H9 (cell line): ENCODE results near the gene TRAFD1. TPM values are rescaled to one million over a fixed set of nuclear protein-coding genes. Genes with fewer than 3 reads are reported as not detected.

Source experiments
- DNase-seq: peaks from one replicate; pipeline ENCODE4 v3.0.0-alpha.2; 2017
- H2AFZ ChIP-seq: one replicate; pipeline ENCODE4 v1.6.1; 2013; ENCODE audit warnings: mild to moderate bottlenecking, low read length, control low read depth, moderate library complexity
- H2AK5ac ChIP-seq: 2 replicates; pipeline ENCODE4 v1.6.1; 2013; ENCODE audit warnings: low read length, control low read depth, mixed read lengths; ENCODE audit not compliant: insufficient read length
- H2BK120ac ChIP-seq: one replicate; pipeline ENCODE4 v1.6.1; 2013; ENCODE audit warnings: low read depth, mild to moderate bottlenecking, low read length, control low read depth, inconsistent platforms; ENCODE audit not compliant: poor library complexity, severe bottlenecking
- H2BK12ac ChIP-seq: 2 replicates; pipeline ENCODE4 v1.6.1; 2013; ENCODE audit warnings: low read length, control low read depth, mixed read lengths, low read depth; ENCODE audit not compliant: insufficient read length
- H2BK15ac ChIP-seq: 2 replicates; pipeline ENCODE4 v1.6.1; 2013; ENCODE audit warnings: low read depth, low read length, control low read depth
- H2BK20ac ChIP-seq: one replicate; pipeline ENCODE4 v1.6.1; 2013; ENCODE audit warnings: low read depth, mild to moderate bottlenecking, low read length, control low read depth, inconsistent platforms; ENCODE audit not compliant: poor library complexity, severe bottlenecking
- H2BK5ac ChIP-seq: 2 replicates; pipeline ENCODE4 v1.6.1; 2013; ENCODE audit warnings: low read length, control low read depth, mixed read lengths; ENCODE audit not compliant: insufficient read length
- H3K14ac ChIP-seq: 2 replicates; pipeline ENCODE4 v1.6.1; 2013; ENCODE audit warnings: low read length, control low read depth; ENCODE audit not compliant: insufficient read depth
- H3K18ac ChIP-seq: 2 replicates; pipeline ENCODE4 v1.6.1; 2013; ENCODE audit warnings: low read depth, mild to moderate bottlenecking, mixed read lengths, low read length, control low read depth; ENCODE audit not compliant: insufficient read length
- H3K23ac ChIP-seq: 2 replicates; pipeline ENCODE4 v1.6.1; 2013; ENCODE audit warnings: low read length, control low read depth, mixed read lengths, low read depth; ENCODE audit not compliant: insufficient read length
- H3K23me2 ChIP-seq: 2 replicates; pipeline ENCODE4 v1.6.1; 2013; ENCODE audit warnings: low read depth, mild to moderate bottlenecking, mixed read lengths, low read length, control low read depth; ENCODE audit not compliant: insufficient read length, poor library complexity, severe bottlenecking
- H3K27ac ChIP-seq: 2 replicates; pipeline ENCODE4 v1.5.1; 2013; ENCODE audit warnings: low read length, control low read depth, mixed read lengths, low read depth; ENCODE audit not compliant: insufficient read length
- H3K27me3 ChIP-seq: 2 replicates; pipeline ENCODE4 v1.6.1; 2013; ENCODE audit warnings: low read length, control low read depth, inconsistent platforms; ENCODE audit not compliant: insufficient read depth
- H3K4ac ChIP-seq: 2 replicates; pipeline ENCODE4 v1.6.1; 2013; ENCODE audit warnings: low read depth, mild to moderate bottlenecking, control low read depth, inconsistent platforms, low read length, moderate library complexity
- H3K4me1 ChIP-seq: 2 replicates; pipeline ENCODE4 v1.6.1; 2013; ENCODE audit warnings: low read length, control low read depth, inconsistent platforms; ENCODE audit not compliant: insufficient read depth
- H3K4me2 ChIP-seq: 2 replicates; pipeline ENCODE4 v1.6.1; 2013; ENCODE audit warnings: low read length, control low read depth, mixed read lengths; ENCODE audit not compliant: insufficient read length, insufficient read depth
- H3K56ac ChIP-seq: 2 replicates; pipeline ENCODE4 v1.6.1; 2013; ENCODE audit warnings: low read depth, mild to moderate bottlenecking, mixed read lengths, low read length, control low read depth; ENCODE audit not compliant: insufficient read length
- H3K79me1 ChIP-seq: 2 replicates; pipeline ENCODE4 v1.6.1; 2013; ENCODE audit warnings: low read depth, mild to moderate bottlenecking, moderate library complexity, low read length, control low read depth, inconsistent platforms; ENCODE audit not compliant: insufficient read depth, poor library complexity, severe bottlenecking
- H3K79me2 ChIP-seq: 2 replicates; pipeline ENCODE4 v1.6.1; 2013; ENCODE audit warnings: low read length, control low read depth, inconsistent platforms; ENCODE audit not compliant: insufficient read depth
- H3K9ac ChIP-seq: 2 replicates; pipeline ENCODE4 v1.6.1; 2013; ENCODE audit warnings: low read length, control low read depth, mixed read lengths; ENCODE audit not compliant: insufficient read length; ENCODE audit errors: extremely low read depth
- H3K9me3 ChIP-seq: one replicate; pipeline ENCODE4 v1.6.1; 2013; ENCODE audit warnings: low read depth, low read length, inconsistent platforms; ENCODE audit not compliant: control insufficient read depth
- H3T11ph ChIP-seq: one replicate; pipeline ENCODE4 v1.6.1; 2013; ENCODE audit warnings: mild to moderate bottlenecking, low read length, control low read depth, inconsistent platforms
- H4K20me1 ChIP-seq: one replicate; pipeline ENCODE4 v1.6.1; 2013; ENCODE audit not compliant: control insufficient read depth, insufficient read length, insufficient read depth
- H4K5ac ChIP-seq: 2 replicates; pipeline ENCODE4 v1.6.1; 2013; ENCODE audit warnings: low read depth, mild to moderate bottlenecking, mixed read lengths, low read length, control low read depth; ENCODE audit not compliant: insufficient read length
- H4K8ac ChIP-seq: replicated peaks from 2 replicates; pipeline ENCODE4 v1.6.1; 2013; ENCODE audit warnings: low read length, control low read depth, mixed read lengths, low read depth; ENCODE audit not compliant: insufficient read length
- H4K91ac ChIP-seq: 2 replicates; pipeline ENCODE4 v1.6.1; 2013; ENCODE audit warnings: low read depth, mild to moderate bottlenecking, moderate library complexity, mixed read lengths, low read length, control low read depth; ENCODE audit not compliant: insufficient read length
- H3K27ac Mint-ChIP-seq, 3 experiments: 2 replicates in 2 of 3; 3 replicates in 1 of 3; pipeline ENCODE4 v1.8.0; 2020 to 2021; ENCODE audit warnings: mixed read lengths in 3 of 3, mild to moderate bottlenecking in 1 of 3, moderate library complexity in 1 of 3
- H3K27me3 Mint-ChIP-seq: 2 replicates; pipeline ENCODE4 v1.8.0; 2021; ENCODE audit warnings: low read depth, mild to moderate bottlenecking, moderate library complexity, mixed read lengths
- H3K36me3 Mint-ChIP-seq, 3 experiments: 2 replicates in 2 of 3; 3 replicates in 1 of 3; pipeline ENCODE4 v1.8.0; 2020 to 2021; ENCODE audit warnings: low read depth in 3 of 3, mixed read lengths in 3 of 3; ENCODE audit not compliant: insufficient read depth in 1 of 3
- H3K4me1 Mint-ChIP-seq, 2 experiments: 2 replicates each; pipeline ENCODE4 v1.8.0; 2020; ENCODE audit warnings: mixed read lengths in 2 of 2
- H3K4me3 Mint-ChIP-seq, 2 experiments: 2 replicates in 1 of 2; 3 replicates in 1 of 2; pipeline ENCODE4 v1.8.0; 2020 to 2021; ENCODE audit warnings: mild to moderate bottlenecking in 2 of 2, mixed read lengths in 2 of 2, moderate library complexity in 1 of 2
- H3K9me3 Mint-ChIP-seq, 2 experiments: 2 replicates in 1 of 2; 3 replicates in 1 of 2; pipeline ENCODE4 v1.8.0; 2020; ENCODE audit warnings: mild to moderate bottlenecking in 2 of 2, mixed read lengths in 2 of 2, moderate library complexity in 1 of 2
- WGBS: extraction: QIAGEN DNeasy Blood & Tissue Kit; methylation state at CpG from one replicate; pipeline ENCODE4 v1.1.7; 2013; ENCODE audit warnings: missing lambda C conversion rate, low lambda C conversion rate, mixed read lengths; ENCODE audit not compliant: insufficient read length; ENCODE audit errors: extremely low coverage; 5-methylcytosine and 5-hydroxymethylcytosine counted together
- total RNA-seq: library from RNA; stranded (reverse); gene quantifications from 2 replicates; pipeline ENCODE4 v1.2.1, GENCODE V29; 2021
- TF ChIP-seq, protein P1 (sequence below): fragments of 200-600 bp; sonication (generic); conservative IDR thresholded peaks from 3 replicates; pipeline ENCODE4 v1.8.0; 2021; ENCODE audit warnings: antibody characterized with exemption, mild to moderate bottlenecking

TRAFD1 gene
- total RNA-seq, 1 experiment from 2014 or later = 32.0 TPM

DNA sequence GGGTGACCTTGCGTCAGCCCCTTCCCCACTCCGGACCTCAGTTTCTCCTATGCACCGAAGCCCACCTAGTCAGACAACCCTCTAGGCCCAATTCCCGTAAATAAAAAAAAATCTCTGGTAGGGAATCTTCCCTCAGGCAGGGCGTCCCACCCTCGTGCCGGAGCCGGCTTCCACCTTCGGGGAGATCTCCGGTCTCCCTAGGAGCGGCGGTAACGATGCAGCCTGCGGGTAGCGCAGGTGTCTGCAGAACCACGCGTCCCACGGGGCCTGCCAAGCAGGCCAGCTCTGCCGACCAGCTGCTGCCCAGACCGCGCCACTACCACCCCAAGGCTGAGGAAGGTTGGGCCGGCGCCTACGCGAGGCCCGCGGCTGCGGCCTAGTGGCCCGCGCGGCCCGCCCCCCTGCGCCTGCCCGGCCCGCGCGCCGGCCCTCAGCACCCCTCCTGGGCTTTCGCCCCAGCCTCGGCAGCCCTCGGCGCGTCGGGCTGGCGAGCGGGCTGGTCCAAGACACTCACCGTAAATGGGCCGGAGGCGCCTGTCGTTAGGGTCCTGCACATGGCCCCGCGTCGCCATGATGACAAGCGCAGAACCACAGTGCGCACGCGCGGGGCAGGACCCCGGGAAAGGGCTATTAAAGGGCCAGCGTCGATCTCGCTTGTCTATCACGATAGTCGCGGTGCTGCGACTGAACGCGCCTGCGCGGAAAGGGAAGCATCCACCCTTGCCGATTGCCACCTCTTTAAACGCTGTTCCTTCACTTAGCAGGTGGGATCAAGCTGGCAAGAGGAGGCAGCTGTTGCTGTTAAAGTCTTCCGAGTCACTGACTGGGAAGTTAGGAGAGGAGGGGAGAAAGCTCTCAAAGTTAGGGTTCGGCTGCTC, 16.9 kb upstream of the TRAFD1 start, which contains the start of gene NAA25:
Gene NAA25, minus strand, starts transcription at position 582 of the 878 bp plus-strand sequence. Its CDS starts 10 bp downstream, at position 572.
- Histone ChIP-seq H4K91ac (no peak within 1 kb of the TSS), H3K4ac (no peak within 1 kb of the TSS; the same call in 1 of the 2 replicates), H3K79me2 (peaks cover 41% of the 10 kb centered on the region)

More for the DNA sequence above, 16.9 kb upstream of the TRAFD1 start, which contains the start of gene NAA25:
- no peak within 1 kb of the TSS for H2AK5ac ChIP-seq
- H3K9me3 Mint-ChIP-seq = no peaks in the 10 kb centered on the region
- WGBS = no CpG with 5 or more reads among the region's 74 CpGs
- H3K9me3 ChIP-seq = no peaks in the 10 kb centered on the region
- peak within 1 kb of the TSS; percentile 72 for H3K14ac ChIP-seq
- no peaks in the 10 kb centered on the region for H3K27me3 Mint-ChIP-seq
- peak within 1 kb of the TSS; percentile 62 for H3K27ac ChIP-seq
- H3K27me3 ChIP-seq = no peaks in the 10 kb centered on the region
- H3K27ac Mint-ChIP-seq = peak within 1 kb of the TSS; percentile 98 to 99 (median 98)
- H4K8ac ChIP-seq = no peak within 1 kb of the TSS
- H3K4me2 ChIP-seq = peak within 1 kb of the TSS; percentile 87
- H3K4me1 Mint-ChIP-seq = peaks cover 53 to 65% of the 10 kb centered on the region in 2 experiments
- peak within 1 kb of the TSS; percentile 52 for H3K18ac ChIP-seq
- H3K9ac ChIP-seq = peak within 1 kb of the TSS; percentile 92
- H3K36me3 Mint-ChIP-seq = peaks cover 7 to 17% (median 16%) of the 10 kb centered on the region in 3 experiments; a peak in 6 of 7 replicates
- no peak within 1 kb of the TSS for H2BK5ac ChIP-seq
- peaks cover 11% of the 10 kb centered on the region for H3K23me2 ChIP-seq
- DNase-seq = peak; percentile 94
- no peaks in the 10 kb centered on the region for H4K20me1 ChIP-seq
- no peak within 1 kb of the TSS for H3K56ac ChIP-seq
- peak within 1 kb of the TSS; percentile 96 to 98 for H3K4me3 Mint-ChIP-seq
- no peak within 1 kb of the TSS for H2BK15ac ChIP-seq
- H2BK12ac ChIP-seq = no peak within 1 kb of the TSS
- peak within 1 kb of the TSS; percentile 7 for H2BK120ac ChIP-seq
- H3K79me1 ChIP-seq = peaks cover 3% of the 10 kb centered on the region
- no peak within 1 kb of the TSS for H2BK20ac ChIP-seq
- no peak within 1 kb of the TSS for H2AFZ ChIP-seq
- no peak within 1 kb of the TSS for H3K23ac ChIP-seq
- no peaks in the 10 kb centered on the region; the same call in 1 of the 2 replicates for H3K4me1 ChIP-seq
- peak within 1 kb of the TSS; percentile 57 for H3T11ph ChIP-seq
- TF ChIP-seq, protein P1, sequence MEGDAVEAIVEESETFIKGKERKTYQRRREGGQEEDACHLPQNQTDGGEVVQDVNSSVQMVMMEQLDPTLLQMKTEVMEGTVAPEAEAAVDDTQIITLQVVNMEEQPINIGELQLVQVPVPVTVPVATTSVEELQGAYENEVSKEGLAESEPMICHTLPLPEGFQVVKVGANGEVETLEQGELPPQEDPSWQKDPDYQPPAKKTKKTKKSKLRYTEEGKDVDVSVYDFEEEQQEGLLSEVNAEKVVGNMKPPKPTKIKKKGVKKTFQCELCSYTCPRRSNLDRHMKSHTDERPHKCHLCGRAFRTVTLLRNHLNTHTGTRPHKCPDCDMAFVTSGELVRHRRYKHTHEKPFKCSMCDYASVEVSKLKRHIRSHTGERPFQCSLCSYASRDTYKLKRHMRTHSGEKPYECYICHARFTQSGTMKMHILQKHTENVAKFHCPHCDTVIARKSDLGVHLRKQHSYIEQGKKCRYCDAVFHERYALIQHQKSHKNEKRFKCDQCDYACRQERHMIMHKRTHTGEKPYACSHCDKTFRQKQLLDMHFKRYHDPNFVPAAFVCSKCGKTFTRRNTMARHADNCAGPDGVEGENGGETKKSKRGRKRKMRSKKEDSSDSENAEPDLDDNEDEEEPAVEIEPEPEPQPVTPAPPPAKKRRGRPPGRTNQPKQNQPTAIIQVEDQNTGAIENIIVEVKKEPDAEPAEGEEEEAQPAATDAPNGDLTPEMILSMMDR = no peak
- H4K5ac ChIP-seq = no peak within 1 kb of the TSS
